H1 (cell line): ENCODE data around the gene TAF7. TPM values are rescaled to one million over a fixed set of nuclear protein-coding genes. Genes with fewer than 3 reads are reported as not detected.

Experiments
- CTCF ChIA-PET: fragments of 300-600 bp; sonication (Branson Sonifier 250); formaldehyde crosslinking; loops from one replicate; lab custom pipeline; 2021; ENCODE audit not compliant: partially characterized antibody; lab: Charles Lee
- POLR2A ChIA-PET: fragments of 300-600 bp; sonication (Branson Sonifier 250); formaldehyde crosslinking; loops from one replicate; lab custom pipeline; 2021; ENCODE audit warnings: inconsistent platforms; ENCODE audit not compliant: partially characterized antibody; lab: Charles Lee
- DNase-seq, 2 experiments: peaks; one replicate each; pipeline versions ENCODE4 v3.0.0 to v3.0.0-alpha.2; 2010 to 2022; ENCODE audit warnings: low spot score in 2 of 2, low read depth in 1 of 2, mixed read lengths in 1 of 2
- FAIRE-seq: peaks from 2 replicates; lab custom pipeline; 2011; peaks lifted over from hg19 to GRCh38; lab: Jason Lieb, UNC
- H2AFZ ChIP-seq: 2 replicates; pipeline ENCODE4 v1.8.1; 2012; ENCODE audit warnings: low read length, inconsistent platforms
- H2AK5ac ChIP-seq: 2 replicates; pipeline ENCODE4 v1.6.1; 2013; ENCODE audit warnings: low read depth, low read length
- H2BK120ac ChIP-seq: replicated peaks from 2 replicates; pipeline ENCODE3; 2013; ENCODE audit warnings: low read depth, low read length, inconsistent platforms
- H2BK12ac ChIP-seq: 2 replicates; pipeline ENCODE4 v1.6.1; 2013; ENCODE audit warnings: low read depth, low read length
- H2BK15ac ChIP-seq: 2 replicates; pipeline ENCODE4 v1.6.1; 2013; ENCODE audit warnings: low read length
- H2BK20ac ChIP-seq: 2 replicates; pipeline ENCODE4 v1.6.1; 2013; ENCODE audit warnings: low read length
- H2BK5ac ChIP-seq: 2 replicates; pipeline ENCODE4 v1.6.1; 2013; ENCODE audit warnings: low read depth, low read length
- H3K14ac ChIP-seq: 2 replicates; pipeline ENCODE4 v1.6.1; 2013; ENCODE audit warnings: inconsistent platforms; ENCODE audit not compliant: insufficient read length
- H3K18ac ChIP-seq: 2 replicates; pipeline ENCODE4 v1.6.1; 2013; ENCODE audit warnings: low read length; ENCODE audit errors: extremely low read depth
- H3K23ac ChIP-seq: 2 replicates; pipeline ENCODE4 v1.6.1; 2013; ENCODE audit warnings: inconsistent platforms; ENCODE audit not compliant: insufficient read length
- H3K23me2 ChIP-seq: 2 replicates; pipeline ENCODE4 v1.6.1; 2013; ENCODE audit warnings: low read depth, low read length
- H3K27ac ChIP-seq: 2 replicates; pipeline ENCODE4 v1.6.1; 2011; ENCODE audit warnings: low read depth, low read length, inconsistent platforms
- H3K27me3 ChIP-seq, 4 experiments: replicated peaks in 1 of 4; 1 replicate in 1 of 4; 2 replicates in 3 of 4; pipeline versions ENCODE4 v1.6.1 to v1.8.1; 2011 to 2013; ENCODE audit warnings: low read length in 3 of 4, mild to moderate bottlenecking in 3 of 4, inconsistent platforms in 2 of 4, mixed read lengths in 2 of 4, moderate library complexity in 1 of 4; ENCODE audit not compliant: control insufficient read depth in 3 of 4, insufficient read depth in 3 of 4; ENCODE audit errors: extremely low read depth in 1 of 4
- H3K36me3 ChIP-seq, 4 experiments: 2 replicates each; pipeline versions ENCODE4 v1.6.1 to v1.8.1; 2011 to 2013; ENCODE audit warnings: mild to moderate bottlenecking in 4 of 4, low read length in 3 of 4, moderate library complexity in 2 of 4, control low read depth in 1 of 4, inconsistent platforms in 1 of 4; ENCODE audit not compliant: insufficient read depth in 4 of 4, control insufficient read depth in 2 of 4
- H3K4ac ChIP-seq: replicated peaks from 2 replicates; pipeline ENCODE3; 2013; ENCODE audit warnings: low read length, low read depth, mixed read lengths, inconsistent platforms; ENCODE audit not compliant: insufficient read length
- H3K4me1 ChIP-seq, 4 experiments: replicated peaks in 1 of 4; 1 replicate in 1 of 4; 2 replicates in 3 of 4; pipeline versions ENCODE4 v1.6.1 to v1.8.1; 2011 to 2013; ENCODE audit warnings: low read length in 3 of 4, inconsistent platforms in 2 of 4, mixed read lengths in 1 of 4; ENCODE audit not compliant: insufficient read depth in 4 of 4, control insufficient read depth in 3 of 4
- H3K4me2 ChIP-seq, 2 experiments: 2 replicates each; pipeline versions ENCODE4 v1.6.1 to v1.8.1; 2011 to 2013; ENCODE audit warnings: low read depth in 2 of 2, low read length in 2 of 2, control low read depth in 1 of 2, inconsistent platforms in 1 of 2, mild to moderate bottlenecking in 1 of 2; ENCODE audit not compliant: insufficient read depth in 1 of 2
- H3K4me3 ChIP-seq, 4 experiments: fragments of 200-600, 300-600 bp in 1 of 4; sonication (generic), shearing (Covaris generic), sonication (Bioruptor Twin) in 1 of 4; 2 replicates each; pipeline versions ENCODE4 v1.5.1 to v1.8.1; 2011 to 2016; ENCODE audit warnings: low read length in 4 of 4, low read depth in 3 of 4, control low read depth in 2 of 4, inconsistent platforms in 2 of 4, mild to moderate bottlenecking in 2 of 4, mixed read lengths in 1 of 4, moderate library complexity in 1 of 4; ENCODE audit not compliant: insufficient read depth in 2 of 4; ENCODE audit errors: extremely low read depth in 1 of 4
- H3K56ac ChIP-seq: replicated peaks from 2 replicates; pipeline ENCODE3; 2013; ENCODE audit warnings: low read depth, mild to moderate bottlenecking, mixed read lengths, low read length, inconsistent platforms; ENCODE audit not compliant: insufficient read length
- H3K79me1 ChIP-seq: 2 replicates; pipeline ENCODE4 v1.6.1; 2013; ENCODE audit warnings: low read depth, low read length, control low read depth
- H3K79me2 ChIP-seq, 2 experiments: 2 replicates each; pipeline versions ENCODE4 v1.6.1 to v1.8.1; 2012 to 2013; ENCODE audit warnings: low read length in 2 of 2, mild to moderate bottlenecking in 2 of 2, inconsistent platforms in 1 of 2; ENCODE audit not compliant: insufficient read depth in 2 of 2, control insufficient read depth in 1 of 2
- H3K9ac ChIP-seq, 4 experiments: replicated peaks in 1 of 4; 1 replicate in 1 of 4; 2 replicates in 3 of 4; pipeline versions ENCODE4 v1.6.1 to v1.8.1; 2011 to 2013; ENCODE audit warnings: low read depth in 3 of 4, low read length in 3 of 4, control low read depth in 2 of 4, mild to moderate bottlenecking in 2 of 4, moderate library complexity in 2 of 4, inconsistent platforms in 1 of 4; ENCODE audit errors: extremely low read depth in 1 of 4
- H3K9me3 ChIP-seq, 2 experiments: 2 replicates each; pipeline versions ENCODE4 v1.6.1 to v1.8.1; 2012 to 2013; ENCODE audit warnings: mild to moderate bottlenecking in 2 of 2, moderate library complexity in 2 of 2, control low read depth in 1 of 2, inconsistent platforms in 1 of 2, low read depth in 1 of 2, low read length in 1 of 2, mixed read lengths in 1 of 2; ENCODE audit not compliant: insufficient read depth in 2 of 2
- H4K20me1 ChIP-seq, 2 experiments: replicated peaks in 1 of 2; 2 replicates each; pipeline versions ENCODE3 to v1.8.1; 2011 to 2013; ENCODE audit warnings: inconsistent platforms in 2 of 2, low read length in 2 of 2, mild to moderate bottlenecking in 1 of 2; ENCODE audit not compliant: insufficient read depth in 2 of 2, control insufficient read depth in 1 of 2
- H4K5ac ChIP-seq: 2 replicates; pipeline ENCODE4 v1.6.1; 2013; ENCODE audit warnings: low read length, low read depth, mixed read lengths, inconsistent platforms; ENCODE audit not compliant: insufficient read length
- H4K8ac ChIP-seq: 2 replicates; pipeline ENCODE4 v1.8.0; 2013; ENCODE audit warnings: mild to moderate bottlenecking, moderate library complexity, low read length, inconsistent platforms; ENCODE audit not compliant: insufficient read depth; ENCODE audit errors: extremely low read depth
- H4K91ac ChIP-seq: replicated peaks from 2 replicates; pipeline ENCODE3; 2013; ENCODE audit warnings: low read length, mixed read lengths, inconsistent platforms; ENCODE audit not compliant: insufficient read length
- CHD2 ChIP-seq: IDR thresholded peaks from 2 replicates; pipeline ENCODE4 v1.6.1; 2012; ENCODE audit warnings: low read length, improper control_type of control experiment
- EP300 ChIP-seq, 2 experiments: IDR thresholded peaks; 1 replicate in 1 of 2; 2 replicates in 1 of 2; pipeline ENCODE4 v1.6.1; 2011 to 2012; ENCODE audit warnings: low read depth in 2 of 2, low read length in 2 of 2, mild to moderate bottlenecking in 2 of 2, borderline replicate concordance in 1 of 2, inconsistent platforms in 1 of 2, moderate library complexity in 1 of 2
- FOSL1 ChIP-seq: IDR thresholded peaks from 2 replicates; pipeline ENCODE4 v1.6.1; 2011; ENCODE audit warnings: mild to moderate bottlenecking, low read depth, low read length, moderate library complexity; ENCODE audit not compliant: insufficient read depth
- RBBP5 ChIP-seq: IDR thresholded peaks from 2 replicates; pipeline ENCODE4 v1.7.1; 2012; ENCODE audit warnings: low read depth, mild to moderate bottlenecking, inconsistent platforms, low read length, moderate library complexity, borderline replicate concordance
- RFX5 ChIP-seq: IDR thresholded peaks from 2 replicates; pipeline ENCODE4 v1.6.1; 2011; ENCODE audit warnings: low read depth, low read length, improper control_type of control experiment, borderline replicate concordance
- RXRA ChIP-seq: IDR thresholded peaks from 2 replicates; pipeline ENCODE4 v1.6.1; 2011; ENCODE audit warnings: low read depth, mild to moderate bottlenecking, low read length, moderate library complexity; ENCODE audit not compliant: insufficient read depth
- SIN3A ChIP-seq, 2 experiments: IDR thresholded peaks in 1 of 2; conservative IDR thresholded peaks in 1 of 2; 2 replicates each; pipeline ENCODE4 v1.6.1; 2011 to 2012; ENCODE audit warnings: low read length in 2 of 2, improper control_type of control experiment in 1 of 2, low read depth in 1 of 2, mild to moderate bottlenecking in 1 of 2
- TAF7 ChIP-seq: optimal IDR thresholded peaks from 2 replicates; pipeline ENCODE3; 2011; ENCODE audit warnings: low read depth, mild to moderate bottlenecking, inconsistent platforms, low read length, moderate library complexity, borderline replicate concordance
- TBP ChIP-seq: IDR thresholded peaks from 2 replicates; pipeline ENCODE4 v1.6.1; 2011; ENCODE audit warnings: low read depth, low read length, improper control_type of control experiment
- TEAD4 ChIP-seq: IDR thresholded peaks from 2 replicates; pipeline ENCODE4 v1.6.1; 2012; ENCODE audit warnings: low read depth, low read length, inconsistent platforms, mixed read lengths
- WGBS, 2 experiments: shearing (Covaris generic) in 1 of 2; methylation state at CpG; one replicate each; pipeline versions ENCODE4 v1.1.6 to v1.1.7; 2013 to 2015; ENCODE audit warnings: low lambda C conversion rate in 2 of 2, mixed read lengths in 2 of 2, inconsistent platforms in 1 of 2, low coverage in 1 of 2, missing lambda C conversion rate in 1 of 2; ENCODE audit not compliant: insufficient replicate concordance in 2 of 2, insufficient coverage in 1 of 2, insufficient read length in 1 of 2; ENCODE audit errors: extremely low coverage in 1 of 2, missing lambda C conversion rate in 1 of 2; 5-methylcytosine and 5-hydroxymethylcytosine counted together
- polyA plus RNA-seq, 7 experiments: library from polyadenylated mRNA; depleted of rRNA in 3 of 7; stranded (reverse) in 5 of 7; unstranded in 2 of 7; fragments of >200 nt in 5 of 7; fragments of 200-250 nt in 2 of 7; gene quantifications; 1 replicate in 5 of 7; 2 replicates in 1 of 7; 4 replicates in 1 of 7; pipeline versions ENCODE4 v1.2.1 to v1.2.3, GENCODE V29; 2011 to 2013; ENCODE audit warnings: missing spikeins in 2 of 7, mixed read lengths in 2 of 7
- total RNA-seq: library from RNA; stranded (reverse); fragmentation: NEBNext Ultra II Directional; extraction: Animal tissue kit (Norgen Biotek cat#: 25700); gene quantifications from 2 replicates; pipeline ENCODE4 v1.2.1, GENCODE V29; 2021
- TF ChIP-seq, protein P1 (sequence below): IDR thresholded peaks from 2 replicates; pipeline ENCODE4 v1.6.1; 2011; ENCODE audit warnings: low read depth, mild to moderate bottlenecking, low read length; ENCODE audit not compliant: insufficient read depth

Gene TAF7
- total and polyA plus RNA-seq, 2 of the 8 experiments (the other 6 are each of a cell fraction or from before 2014, with no cell fraction given), result 29.8 to 101 TPM

DNA sequence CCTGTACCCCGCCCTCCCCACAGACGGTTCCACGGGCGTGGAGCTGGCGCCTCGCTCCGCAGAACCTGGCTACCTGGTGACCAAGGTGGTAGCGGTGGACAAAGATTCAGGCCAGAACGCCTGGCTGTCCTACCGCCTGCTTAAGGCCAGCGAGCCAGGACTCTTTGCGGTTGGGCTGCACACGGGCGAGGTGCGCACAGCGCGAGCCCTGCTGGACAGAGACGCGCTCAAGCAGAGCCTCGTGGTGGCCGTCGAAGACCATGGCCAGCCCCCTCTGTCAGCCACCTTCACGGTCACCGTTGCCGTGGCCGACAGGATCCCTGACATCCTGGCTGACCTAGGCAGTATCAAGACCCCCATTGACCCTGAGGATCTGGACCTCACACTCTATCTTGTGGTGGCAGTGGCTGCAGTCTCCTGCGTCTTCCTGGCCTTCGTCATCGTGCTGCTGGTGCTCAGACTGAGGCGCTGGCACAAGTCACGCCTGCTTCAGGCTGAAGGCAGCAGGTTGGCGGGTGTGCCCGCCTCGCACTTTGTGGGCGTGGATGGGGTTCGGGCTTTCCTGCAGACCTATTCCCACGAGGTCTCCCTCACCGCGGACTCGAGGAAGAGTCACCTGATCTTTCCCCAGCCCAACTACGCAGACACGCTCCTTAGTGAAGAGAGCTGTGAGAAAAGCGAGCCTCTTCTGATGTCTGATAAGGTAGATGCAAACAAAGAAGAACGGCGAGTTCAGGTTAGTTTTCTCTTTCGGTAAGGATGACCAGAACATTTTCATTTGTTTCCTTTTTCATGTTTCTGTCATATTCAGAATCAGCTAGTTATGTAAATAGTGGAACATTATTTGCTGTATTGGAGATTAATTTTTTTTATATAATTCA lies 45.7 kb upstream of the TAF7 start:
- no peak overlapping the region for H3K4ac ChIP-seq
- no peak overlapping the region for H2BK15ac ChIP-seq
- no peak overlapping the region for H4K8ac ChIP-seq
- no peak overlapping the region for H2AK5ac ChIP-seq
- no peak for FAIRE-seq
- no peaks in the 10 kb centered on the region for H3K27me3 ChIP-seq
- no peak overlapping the region for H2BK5ac ChIP-seq
- no peak overlapping the region for H3K4me2 ChIP-seq
- no peak overlapping the region for H3K4me3 ChIP-seq
- H3K4me1 ChIP-seq, result peaks cover 0 to 3% (median 0%) of the 10 kb centered on the region in 4 experiments; a peak in 1 of 7 replicates
- H3K56ac ChIP-seq, result no peak overlapping the region
- H4K91ac ChIP-seq, result no peak overlapping the region
- no peaks in the 10 kb centered on the region for H3K23me2 ChIP-seq
- DNase-seq, result no peak
- H3K79me2 ChIP-seq, result no peaks in the 10 kb centered on the region
- H2BK12ac ChIP-seq, result no peak overlapping the region
- peaks cover 0 to 8% (median 1%) of the 10 kb centered on the region in 4 experiments; a peak in 3 of 8 replicates for H3K36me3 ChIP-seq
- H3K18ac ChIP-seq, result no peak overlapping the region
- no peak overlapping the region for H3K23ac ChIP-seq
- no peak overlapping the region for H2AFZ ChIP-seq
- 97% methylated on average over 39 of the region's 46 CpGs; no CpG with 5 or more reads in 1 of the 2 experiments for WGBS, 2 experiments
- no peak overlapping the region for H2BK120ac ChIP-seq
- peaks cover 43 to 50% of the 10 kb centered on the region in 2 experiments for H3K9me3 ChIP-seq
- ChIA-PET CTCF (interaction anchor here (1.0 to 1.6 kb wide), 5 partner anchors 16 to 179 kb away, joined by 3 to 5 read pairs (median 4); partner anchors contain the start of genes PCDHB9, PCDHGB1 and PCDHGB6), POLR2A (no interaction called here)
- no peak overlapping the region for H4K5ac ChIP-seq
- no peak overlapping the region for H3K27ac ChIP-seq
- no peaks in the 10 kb centered on the region for H3K79me1 ChIP-seq
- H2BK20ac ChIP-seq, result no peak overlapping the region
- H3K14ac ChIP-seq, result no peak overlapping the region
- H3K9ac ChIP-seq, result no peak overlapping the region
- H4K20me1 ChIP-seq, result no peaks in the 10 kb centered on the region
- TF ChIP-seq EP300 (IDR thresholded peaks at IDR 0.05; ENCODE audit: borderline replicate concordance in 1 of 2, low read depth in 2 of 2, low read length in 2 of 2), result no peak
- no peak for TF ChIP-seq RXRA
- TF ChIP-seq TEAD4, result no peak
- no peak for TF ChIP-seq SIN3A (conservative IDR thresholded peaks at IDR 0.05 in 1 of 2, IDR thresholded peaks at IDR 0.05 in 1 of 2; ENCODE audit: low read depth in 1 of 2, low read length in 2 of 2)
- no peak for TF ChIP-seq RBBP5
- TF ChIP-seq CHD2, result no peak
- no peak for TF ChIP-seq TAF7
- TF ChIP-seq, protein P1, sequence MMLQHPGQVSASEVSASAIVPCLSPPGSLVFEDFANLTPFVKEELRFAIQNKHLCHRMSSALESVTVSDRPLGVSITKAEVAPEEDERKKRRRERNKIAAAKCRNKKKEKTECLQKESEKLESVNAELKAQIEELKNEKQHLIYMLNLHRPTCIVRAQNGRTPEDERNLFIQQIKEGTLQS, result no peak
- no peak for TF ChIP-seq FOSL1
- TF ChIP-seq RFX5, result no peak
- no peak for TF ChIP-seq TBP
